ENCODE data around the gene USH1C. TPM values are rescaled to one million over a fixed set of nuclear protein-coding genes. Genes with fewer than 3 reads are reported as not detected.

USH1C gene
- total RNA-seq, 4 donors from 2014 or later = 0.75 TPM; not detected in 3

DNA sequence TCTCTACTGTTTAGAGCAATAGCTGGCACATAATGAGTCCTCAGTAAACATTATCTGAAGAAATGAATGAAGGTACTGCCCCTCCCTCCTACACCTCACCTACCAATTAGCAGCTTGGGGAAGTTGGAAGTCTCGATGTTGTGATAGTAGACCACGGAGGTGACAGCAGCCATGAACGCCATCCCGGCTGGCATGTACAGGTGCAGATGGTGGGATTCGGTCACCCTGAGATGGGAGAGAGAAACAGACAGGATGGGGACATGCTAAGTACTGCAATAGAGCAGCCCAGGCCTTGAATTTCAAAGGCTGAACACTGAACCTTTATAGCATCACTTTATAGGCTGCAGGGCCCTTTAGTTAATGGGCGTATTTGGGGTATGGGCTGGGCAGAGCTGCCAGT is 74.2 kb downstream of the USH1C start:
- TF ChIP-seq CTCF (IDR thresholded peaks at IDR 0.05; ENCODE audit: low read depth) = no peak

GRCh38 chr11:17468122-17468521 is 76.1 kb downstream of the USH1C start:
- TF ChIP-seq CTCF (IDR thresholded peaks at IDR 0.05; ENCODE audit: low read depth) = no peak

- TF ChIP-seq CTCF (IDR thresholded peaks at IDR 0.05; ENCODE audit: low read depth) = no peak
Measured at GRCh38 chr11:17463546-17464174, 80.6 kb downstream of the USH1C start.

- no peak for TF ChIP-seq CTCF (IDR thresholded peaks at IDR 0.05; ENCODE audit: low read depth)
Measured at GRCh38 chr11:17462940-17463339, 81.3 kb downstream of the USH1C start.

DNA sequence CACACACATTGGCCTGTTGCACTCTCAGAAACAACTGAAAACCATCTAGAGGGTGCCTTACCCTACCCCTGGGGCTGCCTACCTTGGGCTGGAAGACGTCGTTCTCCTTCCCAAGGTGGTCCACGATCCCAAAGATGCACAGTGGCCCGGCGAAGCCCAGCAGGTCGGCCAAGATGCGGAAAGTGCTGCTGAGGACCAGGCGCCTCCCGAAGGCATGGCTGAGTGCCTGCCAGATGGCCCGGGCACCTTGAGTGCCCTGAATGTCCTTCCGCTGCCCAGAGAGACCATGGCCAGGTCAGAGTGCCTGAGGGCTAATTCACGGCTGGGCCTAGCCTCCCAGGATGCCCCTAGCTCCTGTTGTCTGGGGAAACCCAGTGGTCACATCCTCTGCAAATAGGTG is 83.8 kb downstream of the USH1C start:
- TF ChIP-seq CTCF (IDR thresholded peaks at IDR 0.05; ENCODE audit: low read depth) = no peak

- no peak for TF ChIP-seq CTCF (IDR thresholded peaks at IDR 0.05; ENCODE audit: low read depth)
Measured at GRCh38 chr11:17459236-17459896, 84.8 kb downstream of the USH1C start.

DNA sequence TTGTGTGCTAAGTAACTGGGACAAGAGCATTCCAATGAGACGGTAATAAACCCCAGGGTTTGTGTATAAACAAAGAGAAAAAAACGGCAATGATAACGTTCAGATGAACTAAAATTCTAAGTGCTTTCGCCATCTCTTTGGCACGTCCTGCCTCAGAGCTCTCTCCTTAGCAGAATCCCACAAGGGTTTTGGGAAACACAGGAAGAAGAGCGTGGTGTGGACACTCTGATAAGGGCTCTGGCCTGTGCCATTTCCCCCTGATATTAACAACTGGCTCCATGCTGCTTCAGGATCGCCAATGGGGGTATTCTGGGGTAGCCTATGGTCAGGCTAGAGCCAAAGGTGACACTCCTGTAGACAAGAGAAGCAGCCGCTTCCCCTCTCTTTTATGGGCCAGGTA is 85.9 kb downstream of the USH1C start:
- no peak for TF ChIP-seq CTCF (IDR thresholded peaks at IDR 0.05; ENCODE audit: low read depth)
